Thyroid gland (tissue), 4 donors: ENCODE results near the gene ZNF160.
A peak's percentile ranks its signal among the peaks of the same experiment; 100 is the strongest.

Experiments
- POLR2A ChIP-seq, 2 donors: fragments of 450-650 bp; IDR thresholded peaks; one replicate each; pipeline ENCODE4 v1.6.1; 2017; ENCODE audit warnings: antibody characterized with exemption in 2 of 2, mild to moderate bottlenecking in 2 of 2, moderate library complexity in 1 of 2
- TF ChIP-seq, protein P1 (sequence below), 6 experiments: fragments of 200-600 bp in 3 of 6; fragments of 450-650 bp in 3 of 6; sonication (generic) in 3 of 6; IDR thresholded peaks; one replicate each; pipeline ENCODE4 v1.5.1; 2016 to 2019; ENCODE audit warnings: antibody characterized with exemption in 6 of 6, mild to moderate bottlenecking in 2 of 6, inconsistent platforms in 1 of 6, moderate library complexity in 1 of 6

DNA sequence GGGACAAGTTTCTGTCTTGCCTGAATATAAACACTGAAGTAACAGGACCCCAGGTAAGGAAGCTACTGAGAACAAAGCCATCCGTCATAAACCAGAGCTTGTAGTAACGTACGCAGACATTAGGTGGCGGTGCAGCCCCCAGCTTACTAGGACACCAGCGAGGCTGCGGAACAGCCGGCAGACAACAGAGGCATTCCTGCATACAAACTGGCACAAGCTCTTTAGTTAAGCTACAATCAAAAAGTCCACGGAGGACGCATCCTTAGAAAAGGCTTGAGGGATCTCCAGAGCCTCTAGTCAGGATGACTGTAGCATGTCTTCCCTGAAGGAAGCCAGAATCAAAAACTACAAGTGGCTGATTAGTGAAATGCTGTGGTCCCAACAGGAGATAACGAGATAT lies 26.2 kb downstream of the ZNF160 start:
- TF ChIP-seq, protein P1, sequence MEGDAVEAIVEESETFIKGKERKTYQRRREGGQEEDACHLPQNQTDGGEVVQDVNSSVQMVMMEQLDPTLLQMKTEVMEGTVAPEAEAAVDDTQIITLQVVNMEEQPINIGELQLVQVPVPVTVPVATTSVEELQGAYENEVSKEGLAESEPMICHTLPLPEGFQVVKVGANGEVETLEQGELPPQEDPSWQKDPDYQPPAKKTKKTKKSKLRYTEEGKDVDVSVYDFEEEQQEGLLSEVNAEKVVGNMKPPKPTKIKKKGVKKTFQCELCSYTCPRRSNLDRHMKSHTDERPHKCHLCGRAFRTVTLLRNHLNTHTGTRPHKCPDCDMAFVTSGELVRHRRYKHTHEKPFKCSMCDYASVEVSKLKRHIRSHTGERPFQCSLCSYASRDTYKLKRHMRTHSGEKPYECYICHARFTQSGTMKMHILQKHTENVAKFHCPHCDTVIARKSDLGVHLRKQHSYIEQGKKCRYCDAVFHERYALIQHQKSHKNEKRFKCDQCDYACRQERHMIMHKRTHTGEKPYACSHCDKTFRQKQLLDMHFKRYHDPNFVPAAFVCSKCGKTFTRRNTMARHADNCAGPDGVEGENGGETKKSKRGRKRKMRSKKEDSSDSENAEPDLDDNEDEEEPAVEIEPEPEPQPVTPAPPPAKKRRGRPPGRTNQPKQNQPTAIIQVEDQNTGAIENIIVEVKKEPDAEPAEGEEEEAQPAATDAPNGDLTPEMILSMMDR (IDR thresholded peaks at IDR 0.05): peak; percentile 27 to 85 (median 52)
- TF ChIP-seq POLR2A (IDR thresholded peaks at IDR 0.05): no peak
